Measurements from ENCODE around the gene JAM3.

GRCh38 chr11:134036492-134037045 is 32.3 kb upstream of the JAM3 start:
- TF ChIP-seq CTCF (IDR thresholded peaks at IDR 0.05; ENCODE audit: low read depth, low read length, poor library complexity, severe bottlenecking) (no peak), EZH2phosphoT487 (IDR thresholded peaks at IDR 0.05; ENCODE audit: borderline replicate concordance, low read length) (no peak)

Measured in DOHH2 (cell line).